Activated naive CD8-positive, alpha-beta T cell (primary cell): ENCODE measurements around the gene CDK14.

ENCODE experiments used
- H3K27ac Mint-ChIP-seq: one replicate; pipeline ENCODE4 v1.8.0; 2021; ENCODE audit warnings: mixed read lengths
- H3K27me3 Mint-ChIP-seq: one replicate; pipeline ENCODE4 v1.8.0; 2021; ENCODE audit warnings: mixed read lengths
- H3K36me3 Mint-ChIP-seq: one replicate; pipeline ENCODE4 v1.8.0; 2021; ENCODE audit warnings: mixed read lengths
- H3K4me1 Mint-ChIP-seq: one replicate; pipeline ENCODE4 v1.8.0; 2021; ENCODE audit warnings: low read depth, mixed read lengths
- H3K4me3 Mint-ChIP-seq: one replicate; pipeline ENCODE4 v1.8.0; 2021; ENCODE audit warnings: mild to moderate bottlenecking, mixed read lengths
- H3K9me3 Mint-ChIP-seq: one replicate; pipeline ENCODE4 v1.8.0; 2021; ENCODE audit warnings: low read depth, mixed read lengths

Gene CDK14

DNA sequence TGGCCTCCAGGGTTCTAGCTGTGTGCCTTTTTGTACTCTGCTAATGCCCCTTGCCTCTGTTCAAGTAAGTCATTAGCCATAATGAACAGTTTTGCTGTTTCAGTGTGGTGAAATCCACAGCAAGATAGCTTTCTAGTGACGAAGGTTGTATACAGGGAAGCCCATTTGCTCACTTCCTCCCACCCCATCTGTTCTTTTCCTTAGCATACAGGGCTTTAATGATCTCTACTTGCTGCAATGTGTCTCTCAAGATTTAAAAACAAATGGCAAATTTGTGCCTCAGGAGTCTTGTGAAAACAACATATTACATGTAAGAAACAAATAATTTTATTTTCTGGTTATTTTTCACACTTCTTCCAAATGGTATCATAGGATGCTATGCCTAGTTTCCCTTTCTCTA lies 243.2 kb downstream of the CDK14 start:
- Mint-ChIP-seq H3K9me3 (peaks cover 25% of the 10 kb centered on the region), H3K4me1 (no peaks in the 10 kb centered on the region), H3K4me3 (no peak overlapping the region), H3K36me3 (no peaks in the 10 kb centered on the region), H3K27me3 (no peaks in the 10 kb centered on the region), H3K27ac (no peak overlapping the region)

DNA sequence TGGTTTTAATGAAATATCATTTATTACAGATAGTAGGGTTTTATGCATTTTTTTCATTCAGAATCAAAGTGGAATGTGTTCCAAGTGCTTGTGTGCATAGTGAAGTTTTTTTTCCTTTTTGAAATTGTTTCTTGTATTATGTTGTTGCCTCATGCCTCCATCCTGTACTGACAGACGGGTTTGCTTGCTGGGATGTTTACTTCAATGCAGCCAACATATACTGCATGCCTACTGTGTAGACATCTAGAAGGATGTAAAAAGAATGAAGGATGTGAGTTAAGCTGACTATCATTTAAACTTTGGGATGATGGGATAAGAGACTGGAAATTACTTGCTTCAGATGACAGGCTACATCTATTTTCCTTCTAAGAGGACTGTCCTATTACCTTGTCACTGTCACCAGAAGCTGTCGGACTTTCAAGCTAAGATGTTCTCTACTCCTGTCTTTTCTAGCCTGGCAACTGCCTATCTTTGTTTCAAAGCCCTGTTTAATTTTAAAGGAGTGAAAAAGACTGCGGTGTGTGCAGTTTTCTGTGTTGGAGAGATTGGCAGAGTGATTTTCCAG lies 243.7 kb downstream of the CDK14 start:
- Mint-ChIP-seq H3K27me3 (no peaks in the 10 kb centered on the region), H3K9me3 (peaks cover 24% of the 10 kb centered on the region), H3K27ac (no peak overlapping the region), H3K4me1 (no peaks in the 10 kb centered on the region), H3K36me3 (no peaks in the 10 kb centered on the region), H3K4me3 (no peak overlapping the region)

- Mint-ChIP-seq H3K27ac (no peak overlapping the region), H3K4me1 (no peaks in the 10 kb centered on the region), H3K9me3 (peaks cover 15% of the 10 kb centered on the region), H3K27me3 (no peaks in the 10 kb centered on the region), H3K36me3 (no peaks in the 10 kb centered on the region), H3K4me3 (no peak overlapping the region)
Measured at GRCh38 chr7:90841759-90842429, 245.8 kb downstream of the CDK14 start.

- Mint-ChIP-seq H3K4me1 (no peaks in the 10 kb centered on the region), H3K27me3 (no peaks in the 10 kb centered on the region), H3K9me3 (peaks cover 15% of the 10 kb centered on the region), H3K36me3 (no peaks in the 10 kb centered on the region), H3K27ac (no peak overlapping the region), H3K4me3 (no peak overlapping the region)
Measured at GRCh38 chr7:90842430-90842788, 246.3 kb downstream of the CDK14 start.

DNA sequence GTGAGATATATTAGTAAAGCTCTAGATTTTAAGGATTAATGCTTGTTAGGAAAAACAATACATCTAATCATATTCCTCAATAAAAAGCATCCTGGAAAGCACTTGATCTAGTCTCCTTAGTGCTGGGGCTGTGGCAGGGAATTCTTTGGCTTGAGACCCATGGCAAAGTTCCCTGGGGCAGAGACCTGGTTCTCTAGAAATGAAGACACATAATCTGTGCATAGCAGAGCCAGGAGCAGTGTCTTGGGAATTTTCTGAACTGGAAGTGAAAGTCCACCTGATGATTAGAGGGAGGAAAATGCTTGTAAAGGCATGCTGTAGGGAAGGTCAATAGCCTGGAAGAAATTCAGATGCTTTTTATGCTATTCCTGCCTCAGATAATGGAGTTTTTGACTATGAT lies 247.4 kb downstream of the CDK14 start:
- no peak overlapping the region for H3K27ac Mint-ChIP-seq
- no peaks in the 10 kb centered on the region for H3K36me3 Mint-ChIP-seq
- H3K4me1 Mint-ChIP-seq = no peaks in the 10 kb centered on the region
- H3K27me3 Mint-ChIP-seq = no peaks in the 10 kb centered on the region
- peaks cover 12% of the 10 kb centered on the region for H3K9me3 Mint-ChIP-seq
- H3K4me3 Mint-ChIP-seq = no peak overlapping the region

DNA sequence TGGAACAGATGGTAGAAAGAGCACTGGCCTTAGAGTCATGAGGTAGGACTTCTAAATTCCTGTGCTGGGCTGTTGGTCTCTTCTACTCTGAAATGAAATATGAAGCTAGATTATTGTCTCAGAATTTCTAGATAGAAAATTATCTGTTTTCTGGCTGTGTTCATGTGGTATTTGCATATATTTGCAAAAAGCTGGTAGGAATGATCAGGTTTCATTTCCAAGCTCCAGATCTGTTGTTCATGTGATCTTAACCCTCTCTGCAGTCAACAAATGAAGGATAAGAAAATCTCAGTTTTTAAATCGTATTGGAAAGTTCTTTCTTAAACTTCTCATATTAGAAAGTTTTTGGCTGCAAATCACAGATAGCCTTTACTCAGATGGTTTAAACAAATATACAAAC lies 248.3 kb downstream of the CDK14 start:
- Mint-ChIP-seq H3K27ac (no peak overlapping the region), H3K36me3 (no peaks in the 10 kb centered on the region), H3K4me1 (no peaks in the 10 kb centered on the region), H3K27me3 (no peaks in the 10 kb centered on the region), H3K4me3 (no peak overlapping the region), H3K9me3 (peaks cover 3% of the 10 kb centered on the region)

- Mint-ChIP-seq H3K4me1 (no peaks in the 10 kb centered on the region), H3K36me3 (no peaks in the 10 kb centered on the region), H3K27ac (no peak overlapping the region), H3K4me3 (no peak overlapping the region), H3K9me3 (no peaks in the 10 kb centered on the region), H3K27me3 (no peaks in the 10 kb centered on the region)
Measured at GRCh38 chr7:90846192-90846591, 250.1 kb downstream of the CDK14 start.

DNA sequence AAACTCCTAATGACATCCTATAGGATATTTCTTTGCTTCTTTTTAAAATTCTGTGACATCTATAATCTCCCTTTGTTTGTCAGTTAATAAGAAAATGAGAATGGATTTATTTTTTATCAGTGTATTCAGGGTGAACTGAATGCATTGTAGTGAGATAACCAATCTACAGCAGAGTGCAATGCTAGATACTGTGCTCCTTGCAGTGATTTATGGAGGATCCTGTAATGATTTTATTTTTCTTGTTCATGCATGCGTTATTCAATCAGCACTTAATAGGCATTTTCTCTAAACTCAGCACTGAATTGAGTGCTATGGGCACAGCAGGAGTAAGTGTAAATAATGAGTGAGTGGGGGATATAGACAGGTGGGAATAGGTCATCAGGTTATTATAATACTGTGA lies 253.9 kb downstream of the CDK14 start:
- H3K36me3 Mint-ChIP-seq = no peaks in the 10 kb centered on the region
- H3K4me3 Mint-ChIP-seq = no peak overlapping the region
- H3K4me1 Mint-ChIP-seq = no peaks in the 10 kb centered on the region
- no peak overlapping the region for H3K27ac Mint-ChIP-seq
- H3K27me3 Mint-ChIP-seq = no peaks in the 10 kb centered on the region
- H3K9me3 Mint-ChIP-seq = no peaks in the 10 kb centered on the region

DNA sequence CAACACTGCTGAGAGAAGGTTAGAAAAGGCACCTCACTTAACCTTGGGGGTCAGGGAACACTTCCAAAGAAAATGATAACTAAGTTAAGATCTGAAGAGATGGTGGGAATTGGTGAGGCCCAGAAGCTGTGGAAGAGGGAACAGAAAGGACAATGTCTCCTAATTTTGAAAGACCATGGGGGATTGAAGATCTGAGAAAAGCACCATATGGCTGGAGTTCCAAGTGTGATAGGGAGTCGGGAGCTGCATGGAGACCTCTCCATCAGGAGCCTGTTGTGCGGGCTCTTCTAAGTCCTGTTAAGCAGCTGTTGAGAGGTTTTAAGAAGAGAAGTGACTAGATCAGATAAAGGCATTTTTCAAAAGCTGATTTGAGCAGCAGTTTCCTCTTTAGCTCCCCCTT lies 254.3 kb downstream of the CDK14 start:
- no peak overlapping the region for H3K4me3 Mint-ChIP-seq
- no peak overlapping the region for H3K27ac Mint-ChIP-seq
- H3K9me3 Mint-ChIP-seq = no peaks in the 10 kb centered on the region
- no peaks in the 10 kb centered on the region for H3K4me1 Mint-ChIP-seq
- H3K36me3 Mint-ChIP-seq = no peaks in the 10 kb centered on the region
- H3K27me3 Mint-ChIP-seq = no peaks in the 10 kb centered on the region

DNA sequence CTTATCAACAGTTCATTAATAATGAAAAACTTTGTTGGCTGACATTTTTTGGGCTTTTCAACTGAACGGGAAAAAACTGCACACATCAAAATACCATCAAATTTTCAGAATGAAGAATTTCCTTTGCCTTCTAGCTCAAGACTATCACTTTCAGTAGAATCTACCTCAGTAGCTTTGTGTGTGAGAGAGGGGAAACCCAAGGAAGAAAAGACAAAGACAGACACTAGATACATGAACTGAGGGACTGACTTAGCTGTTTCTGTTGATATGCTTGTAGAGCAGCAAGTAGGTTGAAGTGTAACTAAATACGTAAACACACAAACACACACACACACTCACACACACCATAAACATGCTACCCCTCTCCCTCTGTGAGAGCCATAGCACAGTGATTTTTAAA lies 257.1 kb downstream of the CDK14 start:
- H3K36me3 Mint-ChIP-seq = no peaks in the 10 kb centered on the region
- H3K4me3 Mint-ChIP-seq = no peak overlapping the region
- no peak overlapping the region for H3K27ac Mint-ChIP-seq
- H3K9me3 Mint-ChIP-seq = no peaks in the 10 kb centered on the region
- no peaks in the 10 kb centered on the region for H3K4me1 Mint-ChIP-seq
- H3K27me3 Mint-ChIP-seq = peaks cover 2% of the 10 kb centered on the region

DNA sequence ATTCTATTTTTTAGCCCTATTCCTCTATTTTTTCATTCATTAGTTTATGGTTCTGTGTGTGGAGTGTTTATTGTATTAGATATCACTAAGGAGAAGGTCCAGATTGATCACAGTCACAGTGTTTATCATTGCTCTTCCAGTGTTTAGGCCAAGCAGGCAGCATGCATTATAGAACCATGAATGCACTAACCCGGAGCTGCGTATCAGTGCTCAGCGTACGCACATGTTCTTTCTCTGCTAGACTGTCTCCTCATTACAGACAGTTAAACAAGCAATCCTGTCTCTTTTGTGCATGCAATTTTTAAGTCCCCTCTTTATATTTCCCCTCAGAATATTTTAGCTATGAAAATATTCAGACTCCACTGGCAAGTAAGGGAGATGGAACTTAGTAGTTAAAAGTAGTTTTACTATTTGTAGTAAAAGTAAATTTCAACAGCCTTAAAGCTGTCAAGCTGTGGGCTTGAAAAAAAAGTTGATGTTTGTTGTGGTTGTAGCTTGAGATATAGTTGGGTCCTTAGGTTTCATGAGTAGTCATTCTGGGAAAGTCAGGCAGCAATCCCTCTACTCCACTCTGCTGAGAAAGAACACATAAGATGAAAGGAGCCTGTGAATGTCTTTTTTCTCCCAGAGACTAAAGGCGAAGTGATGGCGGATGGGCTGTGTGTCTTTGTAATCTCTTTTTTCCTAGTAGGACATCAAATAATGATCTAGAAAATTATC lies 260.4 kb downstream of the CDK14 start:
- Mint-ChIP-seq H3K36me3 (no peaks in the 10 kb centered on the region), H3K27me3 (peaks cover 5% of the 10 kb centered on the region), H3K27ac (no peak overlapping the region), H3K4me1 (no peaks in the 10 kb centered on the region), H3K9me3 (no peaks in the 10 kb centered on the region), H3K4me3 (no peak overlapping the region)

- no peak overlapping the region for H3K4me3 Mint-ChIP-seq
- H3K36me3 Mint-ChIP-seq = no peaks in the 10 kb centered on the region
- H3K27ac Mint-ChIP-seq = no peak overlapping the region
- peaks cover 5% of the 10 kb centered on the region for H3K27me3 Mint-ChIP-seq
- no peaks in the 10 kb centered on the region for H3K4me1 Mint-ChIP-seq
- H3K9me3 Mint-ChIP-seq = no peaks in the 10 kb centered on the region
Measured at GRCh38 chr7:90857603-90858002, 261.5 kb downstream of the CDK14 start.

DNA sequence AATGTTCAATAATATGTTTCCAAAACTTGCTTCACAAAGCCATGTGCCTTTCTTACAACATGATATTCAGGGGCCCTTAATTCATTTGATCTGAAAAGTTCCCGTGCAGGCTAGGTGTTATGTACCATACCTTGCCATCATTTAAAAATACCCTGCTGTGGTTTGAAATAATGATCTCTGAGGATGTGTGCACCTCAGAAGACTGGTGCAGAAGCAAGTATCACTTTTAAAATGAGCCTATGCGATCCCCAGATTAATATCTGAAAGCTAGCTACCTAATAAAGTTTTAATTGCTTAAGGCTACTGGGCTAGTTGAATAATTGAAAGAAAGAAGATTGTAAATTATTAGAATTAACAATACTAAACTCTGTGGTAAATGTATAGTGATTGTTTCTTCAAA lies 262.4 kb downstream of the CDK14 start:
- no peaks in the 10 kb centered on the region for H3K4me1 Mint-ChIP-seq
- no peaks in the 10 kb centered on the region for H3K36me3 Mint-ChIP-seq
- no peak overlapping the region for H3K4me3 Mint-ChIP-seq
- H3K27me3 Mint-ChIP-seq = peaks cover 5% of the 10 kb centered on the region
- no peaks in the 10 kb centered on the region for H3K9me3 Mint-ChIP-seq
- no peak overlapping the region for H3K27ac Mint-ChIP-seq

- H3K4me1 Mint-ChIP-seq = no peaks in the 10 kb centered on the region
- no peaks in the 10 kb centered on the region for H3K9me3 Mint-ChIP-seq
- no peak overlapping the region for H3K27ac Mint-ChIP-seq
- H3K27me3 Mint-ChIP-seq = peaks cover 5% of the 10 kb centered on the region
- no peaks in the 10 kb centered on the region for H3K36me3 Mint-ChIP-seq
- H3K4me3 Mint-ChIP-seq = no peak overlapping the region
Measured at GRCh38 chr7:90859521-90859920, 263.4 kb downstream of the CDK14 start.

- H3K27ac Mint-ChIP-seq = no peak overlapping the region
- no peak overlapping the region for H3K4me3 Mint-ChIP-seq
- H3K36me3 Mint-ChIP-seq = no peaks in the 10 kb centered on the region
- peaks cover 3% of the 10 kb centered on the region for H3K9me3 Mint-ChIP-seq
- H3K27me3 Mint-ChIP-seq = peaks cover 3% of the 10 kb centered on the region
- H3K4me1 Mint-ChIP-seq = no peaks in the 10 kb centered on the region
Measured at GRCh38 chr7:90864088-90864487, 268.0 kb downstream of the CDK14 start.

DNA sequence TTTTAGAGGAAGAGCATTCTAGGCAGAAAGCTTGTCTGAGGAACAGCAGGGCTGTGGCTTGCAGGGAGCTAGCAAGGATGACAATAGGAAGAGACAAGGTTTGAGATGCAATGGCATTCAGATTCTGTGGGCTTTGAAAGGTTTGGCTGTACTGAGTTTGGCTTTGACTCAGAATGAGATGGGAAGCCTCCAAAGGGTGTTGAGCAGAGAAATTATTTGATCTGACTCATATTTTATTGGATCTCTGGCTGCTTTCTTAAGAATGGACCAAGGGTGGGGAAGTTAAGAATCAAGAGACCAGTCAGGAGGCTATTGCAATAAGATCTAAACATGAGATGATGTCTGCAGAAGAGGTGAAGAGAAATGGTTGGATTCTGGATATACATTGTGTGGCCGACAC lies 273.2 kb downstream of the CDK14 start:
- Mint-ChIP-seq H3K36me3 (no peaks in the 10 kb centered on the region), H3K9me3 (peaks cover 9% of the 10 kb centered on the region), H3K4me3 (no peak overlapping the region), H3K27ac (no peak overlapping the region), H3K27me3 (no peaks in the 10 kb centered on the region), H3K4me1 (no peaks in the 10 kb centered on the region)
